Neutrophil (primary cell): ENCODE results near the gene TCN2.
"Not testable (repeated sequence)": the region's sequence is repeated elsewhere in the genome, so short reads cannot be mapped to it uniquely, and the experiment has no call there.

Source experiments
- H3K27ac ChIP-seq: fragments of 200-600 bp; sonication (generic); 2 replicates; pipeline ENCODE4 v1.5.1; 2016; ENCODE audit warnings: mild to moderate bottlenecking, moderate library complexity
- H3K27me3 ChIP-seq: fragments of 200-600 bp; sonication (generic); 2 replicates; pipeline ENCODE4 v1.6.0; 2016; ENCODE audit warnings: mild to moderate bottlenecking
- H3K36me3 ChIP-seq: fragments of 200-600 bp; sonication (generic); 2 replicates; pipeline ENCODE4 v1.5.1; 2017
- H3K4me1 ChIP-seq, 2 experiments: fragments of 200-600 bp in 1 of 2; sonication (generic) in 1 of 2; 1 replicate in 1 of 2; 2 replicates in 1 of 2; pipeline versions ENCODE4 v1.5.1 to v1.6.1; 2013 to 2016; ENCODE audit warnings: low read depth in 1 of 2, low read length in 1 of 2, mild to moderate bottlenecking in 1 of 2, moderate library complexity in 1 of 2; ENCODE audit not compliant: control insufficient read depth in 1 of 2, insufficient read depth in 1 of 2
- H3K4me3 ChIP-seq, 2 experiments: fragments of 200-600 bp in 1 of 2; sonication (generic) in 1 of 2; 1 replicate in 1 of 2; 2 replicates in 1 of 2; pipeline ENCODE4 v1.5.1; 2013 to 2016; ENCODE audit warnings: low read depth in 1 of 2, low read length in 1 of 2, mild to moderate bottlenecking in 1 of 2, moderate library complexity in 1 of 2
- H3K9me3 ChIP-seq: fragments of 200-600 bp; sonication (generic); 2 replicates; pipeline ENCODE4 v1.5.1; 2016
- CTCF ChIP-seq: fragments of 200-600 bp; sonication (generic); IDR thresholded peaks from 2 replicates; pipeline ENCODE4 v1.5.1; 2016; ENCODE audit warnings: antibody characterized with exemption

Gene TCN2

DNA sequence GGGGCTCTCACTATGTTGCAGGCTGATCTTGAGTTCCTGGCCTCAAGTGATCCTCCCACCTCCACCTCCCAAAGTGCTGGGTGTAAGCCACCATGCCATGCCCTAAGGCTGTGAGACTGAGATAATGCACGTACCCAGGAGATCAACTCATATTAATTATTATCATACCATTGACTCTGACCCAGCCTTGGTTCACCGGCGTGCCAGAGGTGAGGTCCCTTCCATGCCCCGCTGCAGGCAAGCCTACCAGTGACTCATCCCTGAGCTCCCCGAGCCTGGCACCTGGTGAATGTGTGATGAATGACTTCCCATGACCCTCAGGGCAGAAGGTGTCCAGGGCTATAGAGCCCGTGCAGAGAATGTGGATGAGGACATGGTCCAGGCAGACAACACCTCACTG lies 44.6 kb upstream of the TCN2 start:
- no peaks in the 10 kb centered on the region for H3K36me3 ChIP-seq
- H3K9me3 ChIP-seq, result no peaks in the 10 kb centered on the region
- no peaks in the 10 kb centered on the region for H3K4me1 ChIP-seq
- no peak overlapping the region for H3K27ac ChIP-seq
- no peak for TF ChIP-seq CTCF
- no peaks in the 10 kb centered on the region for H3K27me3 ChIP-seq
- no peak overlapping the region for H3K4me3 ChIP-seq

- no peaks in the 10 kb centered on the region for H3K4me1 ChIP-seq
- no peak overlapping the region for H3K4me3 ChIP-seq
- H3K36me3 ChIP-seq, result no peaks in the 10 kb centered on the region
- no peaks in the 10 kb centered on the region for H3K9me3 ChIP-seq
- no peaks in the 10 kb centered on the region for H3K27me3 ChIP-seq
- no peak for TF ChIP-seq CTCF
- no peak overlapping the region for H3K27ac ChIP-seq
Measured at GRCh38 chr22:30564045-30564760, 42.8 kb upstream of the TCN2 start.

- Histone ChIP-seq H3K27ac (no peak overlapping the region), H3K4me1 (no peaks in the 10 kb centered on the region), H3K36me3 (no peaks in the 10 kb centered on the region), H3K27me3 (no peaks in the 10 kb centered on the region), H3K9me3 (no peaks in the 10 kb centered on the region), H3K4me3 (no peak overlapping the region)
- no peak for TF ChIP-seq CTCF
Measured at GRCh38 chr22:30564761-30565119, 42.2 kb upstream of the TCN2 start.

DNA sequence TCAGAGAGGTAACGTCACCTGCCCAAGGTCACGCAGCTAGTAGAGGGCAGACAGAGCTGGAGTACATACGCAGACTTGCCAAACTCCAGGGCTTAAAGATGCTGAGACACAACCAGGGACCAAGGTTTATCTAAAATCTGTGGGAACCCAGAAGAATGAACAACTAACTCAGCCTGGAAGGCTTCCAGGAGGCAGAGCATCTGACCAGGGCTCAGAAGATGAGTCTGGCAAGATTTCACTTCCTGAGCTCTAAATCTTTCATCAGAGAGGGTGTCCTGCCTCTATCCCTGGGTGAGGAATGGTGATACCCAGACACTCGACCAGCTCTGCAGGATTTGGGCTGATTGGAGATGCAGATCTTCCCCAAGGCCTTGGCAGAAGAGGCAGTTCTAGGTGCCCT lies 41.6 kb upstream of the TCN2 start:
- TF ChIP-seq CTCF, result no peak
- Histone ChIP-seq H3K36me3 (no peaks in the 10 kb centered on the region), H3K27me3 (no peaks in the 10 kb centered on the region), H3K4me1 (no peaks in the 10 kb centered on the region), H3K27ac (no peak overlapping the region), H3K9me3 (no peaks in the 10 kb centered on the region), H3K4me3 (no peak overlapping the region)

- H3K27ac ChIP-seq, result no peak overlapping the region
- no peak for TF ChIP-seq CTCF
- no peaks in the 10 kb centered on the region for H3K9me3 ChIP-seq
- H3K4me3 ChIP-seq, result no peak overlapping the region
- no peaks in the 10 kb centered on the region for H3K36me3 ChIP-seq
- H3K27me3 ChIP-seq, result peaks cover 3% of the 10 kb centered on the region
- H3K4me1 ChIP-seq, result no peaks in the 10 kb centered on the region
Measured at GRCh38 chr22:30566125-30566524, 40.8 kb upstream of the TCN2 start.

DNA sequence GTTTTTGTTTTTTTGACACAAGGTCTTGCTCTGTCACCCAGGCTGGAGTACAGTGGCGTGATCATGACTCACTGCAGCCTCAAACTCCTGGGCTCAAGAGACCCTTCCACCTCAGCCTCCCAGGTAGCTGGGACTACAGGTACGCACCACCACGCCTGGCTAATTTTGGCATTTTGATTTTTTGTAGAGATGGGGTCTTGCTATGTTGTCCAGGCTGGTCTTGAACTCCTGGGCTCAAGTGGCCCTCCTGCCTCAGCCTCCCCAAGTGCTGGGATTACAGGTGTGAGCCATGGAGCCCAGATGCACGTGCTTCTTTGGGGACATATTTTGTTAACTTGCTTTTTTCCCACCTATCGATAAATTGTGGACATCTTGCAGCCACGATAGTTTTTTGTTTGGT lies 39.7 kb upstream of the TCN2 start:
- H3K4me1 ChIP-seq, H3K4me3 ChIP-seq, H3K9me3 ChIP-seq, H3K36me3 ChIP-seq, H3K27ac ChIP-seq: not testable (repeated sequence)
- H3K27me3 ChIP-seq, result peaks cover 12% of the 10 kb centered on the region
